Ammon's horn (tissue), 1 donor: ENCODE measurements around the gene AP4S1.

Source experiments
- DNase-seq: peaks from one replicate; pipeline ENCODE4 v3.0.0-alpha.2; 2016; ENCODE audit warnings: low spot score

The AP4S1 gene

GRCh38 chr14:31138301-31138700 lies 112.9 kb downstream of the AP4S1 start:
- DNase-seq = no peak

- no peak for DNase-seq
These were observed 113.9 kb downstream of the AP4S1 start for GRCh38 chr14:31139301-31139847.

GRCh38 chr14:31142455-31143087 lies 117.1 kb downstream of the AP4S1 start:
- DNase-seq = no peak
